H1 (cell line): ENCODE results near the gene IFITM2. TPM values are rescaled to one million over a fixed set of nuclear protein-coding genes. Genes with fewer than 3 reads are reported as not detected.

Experiments
- CTCF ChIA-PET: fragments of 300-600 bp; sonication (Branson Sonifier 250); formaldehyde crosslinking; loops from one replicate; lab custom pipeline; 2021; ENCODE audit not compliant: partially characterized antibody; lab: Charles Lee
- POLR2A ChIA-PET: fragments of 300-600 bp; sonication (Branson Sonifier 250); formaldehyde crosslinking; loops from one replicate; lab custom pipeline; 2021; ENCODE audit warnings: inconsistent platforms; ENCODE audit not compliant: partially characterized antibody; lab: Charles Lee
- DNase-seq, 2 experiments: peaks; one replicate each; pipeline versions ENCODE4 v3.0.0 to v3.0.0-alpha.2; 2010 to 2022; ENCODE audit warnings: low spot score in 2 of 2, low read depth in 1 of 2, mixed read lengths in 1 of 2
- FAIRE-seq: peaks from 2 replicates; lab custom pipeline; 2011; peaks lifted over from hg19 to GRCh38; lab: Jason Lieb, UNC
- H2AFZ ChIP-seq: 2 replicates; pipeline ENCODE4 v1.8.1; 2012; ENCODE audit warnings: low read length, inconsistent platforms
- H2AK5ac ChIP-seq: 2 replicates; pipeline ENCODE4 v1.6.1; 2013; ENCODE audit warnings: low read depth, low read length
- H2BK120ac ChIP-seq: replicated peaks from 2 replicates; pipeline ENCODE3; 2013; ENCODE audit warnings: low read depth, low read length, inconsistent platforms
- H2BK12ac ChIP-seq: 2 replicates; pipeline ENCODE4 v1.6.1; 2013; ENCODE audit warnings: low read depth, low read length
- H2BK15ac ChIP-seq: 2 replicates; pipeline ENCODE4 v1.6.1; 2013; ENCODE audit warnings: low read length
- H2BK20ac ChIP-seq: 2 replicates; pipeline ENCODE4 v1.6.1; 2013; ENCODE audit warnings: low read length
- H2BK5ac ChIP-seq: 2 replicates; pipeline ENCODE4 v1.6.1; 2013; ENCODE audit warnings: low read depth, low read length
- H3K14ac ChIP-seq: 2 replicates; pipeline ENCODE4 v1.6.1; 2013; ENCODE audit warnings: inconsistent platforms; ENCODE audit not compliant: insufficient read length
- H3K18ac ChIP-seq: 2 replicates; pipeline ENCODE4 v1.6.1; 2013; ENCODE audit warnings: low read length; ENCODE audit errors: extremely low read depth
- H3K23ac ChIP-seq: 2 replicates; pipeline ENCODE4 v1.6.1; 2013; ENCODE audit warnings: inconsistent platforms; ENCODE audit not compliant: insufficient read length
- H3K23me2 ChIP-seq: 2 replicates; pipeline ENCODE4 v1.6.1; 2013; ENCODE audit warnings: low read depth, low read length
- H3K27ac ChIP-seq: 2 replicates; pipeline ENCODE4 v1.6.1; 2011; ENCODE audit warnings: low read depth, low read length, inconsistent platforms
- H3K27me3 ChIP-seq, 4 experiments: replicated peaks in 1 of 4; 1 replicate in 1 of 4; 2 replicates in 3 of 4; pipeline versions ENCODE4 v1.6.1 to v1.8.1; 2011 to 2013; ENCODE audit warnings: low read length in 3 of 4, mild to moderate bottlenecking in 3 of 4, inconsistent platforms in 2 of 4, mixed read lengths in 2 of 4, moderate library complexity in 1 of 4; ENCODE audit not compliant: control insufficient read depth in 3 of 4, insufficient read depth in 3 of 4; ENCODE audit errors: extremely low read depth in 1 of 4
- H3K36me3 ChIP-seq, 4 experiments: 2 replicates each; pipeline versions ENCODE4 v1.6.1 to v1.8.1; 2011 to 2013; ENCODE audit warnings: mild to moderate bottlenecking in 4 of 4, low read length in 3 of 4, moderate library complexity in 2 of 4, control low read depth in 1 of 4, inconsistent platforms in 1 of 4; ENCODE audit not compliant: insufficient read depth in 4 of 4, control insufficient read depth in 2 of 4
- H3K4ac ChIP-seq: replicated peaks from 2 replicates; pipeline ENCODE3; 2013; ENCODE audit warnings: low read length, low read depth, mixed read lengths, inconsistent platforms; ENCODE audit not compliant: insufficient read length
- H3K4me1 ChIP-seq, 4 experiments: replicated peaks in 1 of 4; 1 replicate in 1 of 4; 2 replicates in 3 of 4; pipeline versions ENCODE4 v1.6.1 to v1.8.1; 2011 to 2013; ENCODE audit warnings: low read length in 3 of 4, inconsistent platforms in 2 of 4, mixed read lengths in 1 of 4; ENCODE audit not compliant: insufficient read depth in 4 of 4, control insufficient read depth in 3 of 4
- H3K4me2 ChIP-seq, 2 experiments: 2 replicates each; pipeline versions ENCODE4 v1.6.1 to v1.8.1; 2011 to 2013; ENCODE audit warnings: low read depth in 2 of 2, low read length in 2 of 2, control low read depth in 1 of 2, inconsistent platforms in 1 of 2, mild to moderate bottlenecking in 1 of 2; ENCODE audit not compliant: insufficient read depth in 1 of 2
- H3K4me3 ChIP-seq, 4 experiments: fragments of 200-600, 300-600 bp in 1 of 4; sonication (generic), shearing (Covaris generic), sonication (Bioruptor Twin) in 1 of 4; 2 replicates each; pipeline versions ENCODE4 v1.5.1 to v1.8.1; 2011 to 2016; ENCODE audit warnings: low read length in 4 of 4, low read depth in 3 of 4, control low read depth in 2 of 4, inconsistent platforms in 2 of 4, mild to moderate bottlenecking in 2 of 4, mixed read lengths in 1 of 4, moderate library complexity in 1 of 4; ENCODE audit not compliant: insufficient read depth in 2 of 4; ENCODE audit errors: extremely low read depth in 1 of 4
- H3K56ac ChIP-seq: replicated peaks from 2 replicates; pipeline ENCODE3; 2013; ENCODE audit warnings: low read depth, mild to moderate bottlenecking, mixed read lengths, low read length, inconsistent platforms; ENCODE audit not compliant: insufficient read length
- H3K79me1 ChIP-seq: 2 replicates; pipeline ENCODE4 v1.6.1; 2013; ENCODE audit warnings: low read depth, low read length, control low read depth
- H3K79me2 ChIP-seq, 2 experiments: 2 replicates each; pipeline versions ENCODE4 v1.6.1 to v1.8.1; 2012 to 2013; ENCODE audit warnings: low read length in 2 of 2, mild to moderate bottlenecking in 2 of 2, inconsistent platforms in 1 of 2; ENCODE audit not compliant: insufficient read depth in 2 of 2, control insufficient read depth in 1 of 2
- H3K9ac ChIP-seq, 4 experiments: replicated peaks in 1 of 4; 1 replicate in 1 of 4; 2 replicates in 3 of 4; pipeline versions ENCODE4 v1.6.1 to v1.8.1; 2011 to 2013; ENCODE audit warnings: low read depth in 3 of 4, low read length in 3 of 4, control low read depth in 2 of 4, mild to moderate bottlenecking in 2 of 4, moderate library complexity in 2 of 4, inconsistent platforms in 1 of 4; ENCODE audit errors: extremely low read depth in 1 of 4
- H3K9me3 ChIP-seq, 2 experiments: 2 replicates each; pipeline versions ENCODE4 v1.6.1 to v1.8.1; 2012 to 2013; ENCODE audit warnings: mild to moderate bottlenecking in 2 of 2, moderate library complexity in 2 of 2, control low read depth in 1 of 2, inconsistent platforms in 1 of 2, low read depth in 1 of 2, low read length in 1 of 2, mixed read lengths in 1 of 2; ENCODE audit not compliant: insufficient read depth in 2 of 2
- H4K20me1 ChIP-seq, 2 experiments: replicated peaks in 1 of 2; 2 replicates each; pipeline versions ENCODE3 to v1.8.1; 2011 to 2013; ENCODE audit warnings: inconsistent platforms in 2 of 2, low read length in 2 of 2, mild to moderate bottlenecking in 1 of 2; ENCODE audit not compliant: insufficient read depth in 2 of 2, control insufficient read depth in 1 of 2
- H4K5ac ChIP-seq: 2 replicates; pipeline ENCODE4 v1.6.1; 2013; ENCODE audit warnings: low read length, low read depth, mixed read lengths, inconsistent platforms; ENCODE audit not compliant: insufficient read length
- H4K8ac ChIP-seq: 2 replicates; pipeline ENCODE4 v1.8.0; 2013; ENCODE audit warnings: mild to moderate bottlenecking, moderate library complexity, low read length, inconsistent platforms; ENCODE audit not compliant: insufficient read depth; ENCODE audit errors: extremely low read depth
- H4K91ac ChIP-seq: replicated peaks from 2 replicates; pipeline ENCODE3; 2013; ENCODE audit warnings: low read length, mixed read lengths, inconsistent platforms; ENCODE audit not compliant: insufficient read length
- BRCA1 ChIP-seq: IDR thresholded peaks from 2 replicates; pipeline ENCODE4 v1.6.1; 2012; ENCODE audit warnings: low read depth, low read length, improper control_type of control experiment
- NANOG ChIP-seq: IDR thresholded peaks from 2 replicates; pipeline ENCODE4 v1.6.1; 2011; ENCODE audit warnings: low read length, low read depth, mild to moderate bottlenecking, inconsistent platforms; ENCODE audit not compliant: insufficient read depth, poor library complexity, severe bottlenecking
- RAD21 ChIP-seq, 2 experiments: IDR thresholded peaks in 1 of 2; conservative IDR thresholded peaks in 1 of 2; 2 replicates each; pipeline ENCODE4 v1.6.1; 2011; ENCODE audit warnings: low read depth in 2 of 2, low read length in 2 of 2, improper control_type of control experiment in 1 of 2, inconsistent platforms in 1 of 2, mild to moderate bottlenecking in 1 of 2, moderate library complexity in 1 of 2
- SRF ChIP-seq: IDR thresholded peaks from 2 replicates; pipeline ENCODE4 v1.6.1; 2011; ENCODE audit warnings: mild to moderate bottlenecking, low read depth, low read length, moderate library complexity
- YY1 ChIP-seq: IDR thresholded peaks from 2 replicates; pipeline ENCODE4 v1.6.1; 2011; ENCODE audit warnings: low read depth, mild to moderate bottlenecking, low read length
- WGBS, 2 experiments: shearing (Covaris generic) in 1 of 2; methylation state at CpG; one replicate each; pipeline versions ENCODE4 v1.1.6 to v1.1.7; 2013 to 2015; ENCODE audit warnings: low lambda C conversion rate in 2 of 2, mixed read lengths in 2 of 2, inconsistent platforms in 1 of 2, low coverage in 1 of 2, missing lambda C conversion rate in 1 of 2; ENCODE audit not compliant: insufficient replicate concordance in 2 of 2, insufficient coverage in 1 of 2, insufficient read length in 1 of 2; ENCODE audit errors: extremely low coverage in 1 of 2, missing lambda C conversion rate in 1 of 2; 5-methylcytosine and 5-hydroxymethylcytosine counted together
- polyA plus RNA-seq, 7 experiments: library from polyadenylated mRNA; depleted of rRNA in 3 of 7; stranded (reverse) in 5 of 7; unstranded in 2 of 7; fragments of >200 nt in 5 of 7; fragments of 200-250 nt in 2 of 7; gene quantifications; 1 replicate in 5 of 7; 2 replicates in 1 of 7; 4 replicates in 1 of 7; pipeline versions ENCODE4 v1.2.1 to v1.2.3, GENCODE V29; 2011 to 2013; ENCODE audit warnings: missing spikeins in 2 of 7, mixed read lengths in 2 of 7
- total RNA-seq: library from RNA; stranded (reverse); fragmentation: NEBNext Ultra II Directional; extraction: Animal tissue kit (Norgen Biotek cat#: 25700); gene quantifications from 2 replicates; pipeline ENCODE4 v1.2.1, GENCODE V29; 2021

Gene IFITM2
- total and polyA plus RNA-seq, 2 of the 8 experiments (the other 6 are each of a cell fraction or from before 2014, with no cell fraction given), result 399 to 764 TPM

- 0 out of 2 replicates have a peak overlapping the region, but pooled peaks have one; percentile 31 for H2BK5ac ChIP-seq
- TF ChIP-seq RAD21 (IDR thresholded peaks at IDR 0.05 in 1 of 2, conservative IDR thresholded peaks at IDR 0.05 in 1 of 2; ENCODE audit: low read depth in 2 of 2, low read length in 2 of 2), result no peak
- no peak for TF ChIP-seq SRF
- TF ChIP-seq NANOG, result no peak
- TF ChIP-seq YY1, result no peak
- TF ChIP-seq BRCA1, result no peak
Observed at GRCh38 chr11:325796-326591, 18.4 kb downstream of the IFITM2 start.

More at GRCh38 chr11:325796-326591, 18.4 kb downstream of the IFITM2 start:
- Histone ChIP-seq H3K56ac (no peak overlapping the region), H3K79me1 (no peaks in the 10 kb centered on the region), H3K23ac (no peak overlapping the region), H3K23me2 (no peaks in the 10 kb centered on the region), H3K9ac (no peak overlapping the region), H3K36me3 (no peaks in the 10 kb centered on the region), H3K9me3 (peaks cover 4% of the 10 kb centered on the region in 2 experiments; a peak in 1 of 4 replicates), H3K14ac (no peak overlapping the region), H3K18ac (no peak overlapping the region), H4K20me1 (no peaks in the 10 kb centered on the region), H2BK12ac (no peak overlapping the region; the same call in 1 of the 2 replicates), H2AK5ac (no peak overlapping the region), H4K91ac (no peak overlapping the region), H3K27ac (no peak overlapping the region), H4K8ac (no peak overlapping the region), H3K79me2 (no peaks in the 10 kb centered on the region), H3K4me2 (no peak overlapping the region), H3K27me3 (no peaks in the 10 kb centered on the region), H2BK120ac (no peak overlapping the region), H3K4me3 (no peak overlapping the region), H4K5ac (no peak overlapping the region), H3K4me1 (peaks cover 0 to 15% (median 2%) of the 10 kb centered on the region in 4 experiments; a peak in 4 of 7 replicates), H3K4ac (peak overlapping the region; percentile 71), H2BK15ac (peak overlapping the region; percentile 36; the same call in 1 of the 2 replicates), H2AFZ (no peak overlapping the region), H2BK20ac (peak overlapping the region; percentile 34)
- 83% methylated on average over 30 of the region's 30 CpGs; no CpG with 5 or more reads in 1 of the 2 experiments for WGBS, 2 experiments
- DNase-seq (peak in 1 of 2 experiments; percentile 43), FAIRE-seq (no peak)
- ChIA-PET CTCF (interaction anchor here (0.9 to 1.3 kb wide), 3 partner anchors 22 to 75 kb away, joined by 3 to 4 read pairs (median 3); no protein-coding TSS in a partner anchor), POLR2A (interaction anchor here (1.1 to 1.8 kb wide), 3 partner anchors 8 to 25 kb away, joined by 3 to 4 read pairs (median 3); no protein-coding TSS in a partner anchor)
